CD4-positive, CD25-positive, alpha-beta regulatory T cell (primary cell): Measurements from ENCODE around the gene SGF29. TPM values are rescaled to one million over a fixed set of nuclear protein-coding genes. Genes with fewer than 3 reads are reported as not detected.
"Not testable (repeated sequence)": the region's sequence is repeated elsewhere in the genome, so short reads cannot be mapped to it uniquely, and the experiment has no call there.

ENCODE experiments used
- ATAC-seq, 2 donors: fragments of 150-1000 bp; cut with Tn5 transposase; one replicate each; pipeline ENCODE4 v1.10.0; 2021; ENCODE audit warnings: low read depth in 2 of 2, moderate number of reproducible peaks in 2 of 2, moderate library complexity in 1 of 2
- DNase-seq, 3 donors: peaks; one replicate each; pipeline versions ENCODE4 v3.0.0 to v3.0.0-alpha.2; 2012 to 2022; ENCODE audit warnings: mixed read lengths in 1 of 3
- H3K27ac ChIP-seq: one replicate; pipeline ENCODE4 v1.7.0; 2013; ENCODE audit warnings: mild to moderate bottlenecking, low read length; ENCODE audit not compliant: insufficient read depth, poor library complexity, severe bottlenecking
- H3K27me3 ChIP-seq: one replicate; pipeline ENCODE4 v1.7.0; 2013; ENCODE audit warnings: low read length; ENCODE audit not compliant: control insufficient read depth, insufficient read depth
- H3K36me3 ChIP-seq: one replicate; pipeline ENCODE4 v1.7.0; 2013; ENCODE audit warnings: mild to moderate bottlenecking, low read length, moderate library complexity; ENCODE audit not compliant: control insufficient read depth, insufficient read depth
- H3K4me1 ChIP-seq: 2 replicates; pipeline ENCODE4 v1.7.0; 2013; ENCODE audit warnings: mild to moderate bottlenecking, low read length; ENCODE audit not compliant: insufficient read depth, control insufficient read depth, poor library complexity, severe bottlenecking
- H3K4me3 ChIP-seq: one replicate; pipeline ENCODE4 v1.7.0; 2013; ENCODE audit warnings: low read depth, mild to moderate bottlenecking, low read length, moderate library complexity
- H3K9me3 ChIP-seq, 2 experiments: 1 replicate in 1 of 2; 2 replicates in 1 of 2; pipeline ENCODE4 v1.7.0; 2013; ENCODE audit warnings: low read length in 2 of 2, mild to moderate bottlenecking in 1 of 2, moderate library complexity in 1 of 2; ENCODE audit not compliant: control insufficient read depth in 2 of 2
- H3K27ac Mint-ChIP-seq, 3 donors: one replicate each; pipeline ENCODE4 v1.8.0; 2020 to 2022; ENCODE audit warnings: mild to moderate bottlenecking in 3 of 3, mixed read lengths in 3 of 3, moderate library complexity in 2 of 3
- H3K27me3 Mint-ChIP-seq: one replicate; pipeline ENCODE4 v1.8.0; 2022; ENCODE audit warnings: mild to moderate bottlenecking, mixed read lengths
- H3K36me3 Mint-ChIP-seq: one replicate; pipeline ENCODE4 v1.8.0; 2020; ENCODE audit warnings: mixed read lengths
- H3K4me1 Mint-ChIP-seq, 4 donors: one replicate each; pipeline ENCODE4 v1.8.0; 2020 to 2022; ENCODE audit warnings: mixed read lengths in 4 of 4, mild to moderate bottlenecking in 1 of 4
- H3K4me3 Mint-ChIP-seq, 4 donors: one replicate each; pipeline ENCODE4 v1.8.0; 2020 to 2022; ENCODE audit warnings: mild to moderate bottlenecking in 4 of 4, mixed read lengths in 4 of 4, moderate library complexity in 3 of 4
- H3K9me3 Mint-ChIP-seq, 7 donors: one replicate each; pipeline ENCODE4 v1.8.0; 2020 to 2022; ENCODE audit warnings: mixed read lengths in 7 of 7, mild to moderate bottlenecking in 3 of 7, moderate library complexity in 2 of 7
- polyA plus RNA-seq, 4 donors: library from polyadenylated mRNA; unstranded; fragments of 300-500 nt; fragmentation: Illumina TruSeq; gene quantifications; one replicate each; pipeline ENCODE4 v1.2.3, GENCODE V29; 2021
- total RNA-seq: library from RNA; stranded (reverse); gene quantifications from one replicate; pipeline ENCODE4 v1.2.3, GENCODE V29; 2022

Gene SGF29
- total and polyA plus RNA-seq, 5 donors from 2014 or later = 43.4 to 97.5 (median 65.5) TPM

DNA sequence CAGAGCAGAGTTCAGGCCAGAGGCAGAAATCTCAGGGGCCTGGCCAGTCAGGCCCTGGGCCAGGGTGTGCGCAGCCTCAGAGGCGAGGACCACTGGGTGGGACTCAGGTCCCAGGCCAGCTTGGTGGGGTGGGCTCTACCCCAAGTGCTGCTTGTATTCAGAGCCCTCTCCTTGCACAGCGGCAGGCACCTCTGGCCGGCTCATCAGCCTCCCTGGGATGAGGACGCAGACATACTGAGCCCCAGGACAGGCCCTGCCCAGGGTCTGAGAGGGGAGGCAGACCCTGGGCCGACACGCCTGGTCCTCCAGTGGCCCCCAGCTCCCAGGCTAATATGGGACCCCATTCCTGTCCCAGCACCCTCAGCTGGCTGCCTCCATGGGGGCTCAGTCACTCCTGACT lies 39.5 kb upstream of the SGF29 start:
- Mint-ChIP-seq H3K36me3 (no peaks in the 10 kb centered on the region), H3K4me1 (peaks cover 0 to 13% (median 3%) of the 10 kb centered on the region in 4 donors), H3K27me3 (peaks cover 9% of the 10 kb centered on the region), H3K9me3 (no peaks in the 10 kb centered on the region), H3K27ac (no peak overlapping the region), H3K4me3 (no peak overlapping the region)
- H3K4me1 ChIP-seq = no peaks in the 10 kb centered on the region
- H3K4me3 ChIP-seq = no peak overlapping the region
- H3K9me3 ChIP-seq = no peaks in the 10 kb centered on the region
- no peak overlapping the region for H3K27ac ChIP-seq
- no peak for DNase-seq
- no peaks in the 10 kb centered on the region for H3K27me3 ChIP-seq
- no peak for ATAC-seq
- no peaks in the 10 kb centered on the region for H3K36me3 ChIP-seq

DNA sequence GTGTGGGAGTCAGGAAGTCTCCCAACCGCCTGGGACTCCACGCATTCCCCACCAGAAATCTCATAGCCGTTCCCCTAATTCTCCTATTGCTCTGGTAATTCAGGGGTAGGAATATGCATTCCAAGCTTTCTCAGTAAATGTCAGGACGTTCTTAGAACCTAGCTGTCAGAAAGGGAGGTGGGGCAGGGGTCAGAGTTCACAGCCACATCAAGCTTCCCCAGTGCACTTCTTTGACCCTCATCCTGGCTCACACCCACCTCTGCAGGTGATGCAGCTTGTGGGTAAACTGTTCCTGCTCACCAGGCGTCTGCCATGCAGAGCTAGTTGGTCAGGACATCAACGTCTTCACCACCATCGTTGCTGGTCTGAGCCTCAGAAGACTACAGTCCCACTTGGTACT lies 33.0 kb upstream of the SGF29 start:
- no peaks in the 10 kb centered on the region for H3K9me3 Mint-ChIP-seq
- no peak for ATAC-seq
- H3K36me3 Mint-ChIP-seq = no peaks in the 10 kb centered on the region
- no peaks in the 10 kb centered on the region for H3K9me3 ChIP-seq
- DNase-seq = no peak
- no peak overlapping the region for H3K4me3 ChIP-seq
- H3K36me3 ChIP-seq = no peaks in the 10 kb centered on the region
- no peak overlapping the region for H3K27ac Mint-ChIP-seq
- H3K4me3 Mint-ChIP-seq = no peak overlapping the region
- H3K27ac ChIP-seq = no peak overlapping the region
- peaks cover 0 to 11% (median 3%) of the 10 kb centered on the region in 4 donors for H3K4me1 Mint-ChIP-seq
- H3K4me1 ChIP-seq = no peaks in the 10 kb centered on the region
- no peaks in the 10 kb centered on the region for H3K27me3 ChIP-seq
- peaks cover 5% of the 10 kb centered on the region for H3K27me3 Mint-ChIP-seq

DNA sequence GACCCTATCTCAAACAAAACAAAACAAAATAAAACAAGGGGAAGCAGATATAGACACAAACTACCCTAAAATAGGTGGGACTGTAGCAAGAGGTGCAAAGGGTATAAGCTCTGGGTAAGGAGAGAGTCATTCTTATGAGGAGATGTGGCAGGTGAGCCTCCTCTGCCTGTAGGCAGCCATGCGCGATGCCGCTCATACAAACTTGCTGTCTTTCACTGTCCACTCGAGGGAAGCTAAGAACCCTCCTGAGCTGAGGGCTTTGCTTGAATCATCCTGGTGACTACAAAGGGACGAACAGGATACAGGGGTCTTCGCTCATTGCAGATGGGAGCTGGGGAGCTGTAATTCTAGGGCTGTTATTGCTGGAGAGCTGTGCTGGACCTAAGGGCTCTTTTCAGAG lies 32.3 kb upstream of the SGF29 start:
- H3K4me1 Mint-ChIP-seq = peaks cover 0 to 14% (median 3%) of the 10 kb centered on the region in 4 donors
- Histone ChIP-seq H3K9me3 (no peaks in the 10 kb centered on the region), H3K27me3 (no peaks in the 10 kb centered on the region), H3K27ac (no peak overlapping the region), H3K36me3 (no peaks in the 10 kb centered on the region), H3K4me1 (no peaks in the 10 kb centered on the region), H3K4me3 (no peak overlapping the region)
- no peak overlapping the region for H3K27ac Mint-ChIP-seq
- DNase-seq (no peak), ATAC-seq (no peak)
- H3K4me3 Mint-ChIP-seq = no peak overlapping the region
- peaks cover 5% of the 10 kb centered on the region for H3K27me3 Mint-ChIP-seq
- no peaks in the 10 kb centered on the region for H3K9me3 Mint-ChIP-seq
- H3K36me3 Mint-ChIP-seq = no peaks in the 10 kb centered on the region

DNA sequence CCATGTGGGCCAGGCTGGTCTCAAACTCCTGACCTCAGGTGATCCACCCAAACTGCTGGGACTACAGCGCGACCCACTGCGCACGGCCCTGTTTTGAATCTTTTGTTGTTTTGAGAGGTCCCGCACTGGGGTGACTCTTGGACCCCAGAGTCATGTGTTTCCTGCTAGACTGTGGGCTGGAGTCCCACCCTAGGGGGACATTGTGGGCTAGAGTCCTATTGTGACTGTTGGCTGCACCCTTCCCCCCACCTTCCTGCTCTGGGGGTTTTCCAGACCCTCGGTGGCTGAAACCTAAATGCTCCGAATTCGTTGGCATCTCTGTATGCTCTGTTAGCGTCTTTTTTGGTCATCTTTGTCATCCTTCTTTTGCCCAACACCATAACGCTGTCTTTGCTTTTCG lies 30.9 kb upstream of the SGF29 start:
- no peaks in the 10 kb centered on the region for H3K36me3 ChIP-seq
- no peak overlapping the region for H3K4me3 ChIP-seq
- Mint-ChIP-seq H3K27me3 (peaks cover 4% of the 10 kb centered on the region), H3K9me3 (no peaks in the 10 kb centered on the region), H3K36me3 (no peaks in the 10 kb centered on the region), H3K27ac (no peak overlapping the region), H3K4me3 (no peak overlapping the region), H3K4me1 (peaks cover 0 to 14% (median 3%) of the 10 kb centered on the region in 4 donors)
- DNase-seq (no peak), ATAC-seq (no peak)
- no peak overlapping the region for H3K27ac ChIP-seq
- no peaks in the 10 kb centered on the region for H3K9me3 ChIP-seq
- no peaks in the 10 kb centered on the region for H3K27me3 ChIP-seq
- no peaks in the 10 kb centered on the region for H3K4me1 ChIP-seq

DNA sequence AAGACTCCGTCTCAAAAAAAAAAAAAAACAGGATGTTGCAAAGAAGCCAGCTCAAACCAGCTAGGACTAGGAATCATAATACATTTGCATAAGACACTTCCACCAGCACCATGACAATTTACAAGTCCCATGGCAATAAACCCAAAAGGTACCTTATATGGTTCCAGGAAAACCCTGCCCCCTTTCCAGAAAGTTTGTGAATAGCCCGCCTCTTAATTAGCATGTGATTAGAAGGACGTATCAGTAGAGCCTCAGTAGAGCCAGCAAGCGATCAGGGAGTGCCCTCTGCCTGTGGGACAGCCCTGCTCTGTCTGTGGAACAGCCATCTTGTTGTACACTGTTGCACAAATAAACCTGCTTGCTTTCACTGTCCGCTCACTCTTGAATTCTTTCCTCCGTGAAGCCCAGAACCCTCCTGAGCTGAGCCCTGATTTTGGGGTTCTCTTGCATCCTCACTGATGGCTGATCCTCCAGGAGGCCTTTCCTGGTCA lies 29.0 kb upstream of the SGF29 start:
- H3K9me3 Mint-ChIP-seq = no peaks in the 10 kb centered on the region
- H3K4me1 ChIP-seq = no peaks in the 10 kb centered on the region
- no peak overlapping the region for H3K4me3 Mint-ChIP-seq
- no peaks in the 10 kb centered on the region for H3K27me3 ChIP-seq
- ATAC-seq = peak in 1 of 2 donors; percentile 28
- H3K27ac Mint-ChIP-seq = no peak overlapping the region
- H3K4me3 ChIP-seq = no peak overlapping the region
- H3K4me1 Mint-ChIP-seq = peaks cover 0 to 14% (median 3%) of the 10 kb centered on the region in 4 donors
- H3K36me3 Mint-ChIP-seq = no peaks in the 10 kb centered on the region
- peaks cover 4% of the 10 kb centered on the region for H3K27me3 Mint-ChIP-seq
- no peak overlapping the region for H3K27ac ChIP-seq
- no peaks in the 10 kb centered on the region for H3K36me3 ChIP-seq
- no peaks in the 10 kb centered on the region for H3K9me3 ChIP-seq
- peak in 1 of 3 donors; percentile 38 for DNase-seq

DNA sequence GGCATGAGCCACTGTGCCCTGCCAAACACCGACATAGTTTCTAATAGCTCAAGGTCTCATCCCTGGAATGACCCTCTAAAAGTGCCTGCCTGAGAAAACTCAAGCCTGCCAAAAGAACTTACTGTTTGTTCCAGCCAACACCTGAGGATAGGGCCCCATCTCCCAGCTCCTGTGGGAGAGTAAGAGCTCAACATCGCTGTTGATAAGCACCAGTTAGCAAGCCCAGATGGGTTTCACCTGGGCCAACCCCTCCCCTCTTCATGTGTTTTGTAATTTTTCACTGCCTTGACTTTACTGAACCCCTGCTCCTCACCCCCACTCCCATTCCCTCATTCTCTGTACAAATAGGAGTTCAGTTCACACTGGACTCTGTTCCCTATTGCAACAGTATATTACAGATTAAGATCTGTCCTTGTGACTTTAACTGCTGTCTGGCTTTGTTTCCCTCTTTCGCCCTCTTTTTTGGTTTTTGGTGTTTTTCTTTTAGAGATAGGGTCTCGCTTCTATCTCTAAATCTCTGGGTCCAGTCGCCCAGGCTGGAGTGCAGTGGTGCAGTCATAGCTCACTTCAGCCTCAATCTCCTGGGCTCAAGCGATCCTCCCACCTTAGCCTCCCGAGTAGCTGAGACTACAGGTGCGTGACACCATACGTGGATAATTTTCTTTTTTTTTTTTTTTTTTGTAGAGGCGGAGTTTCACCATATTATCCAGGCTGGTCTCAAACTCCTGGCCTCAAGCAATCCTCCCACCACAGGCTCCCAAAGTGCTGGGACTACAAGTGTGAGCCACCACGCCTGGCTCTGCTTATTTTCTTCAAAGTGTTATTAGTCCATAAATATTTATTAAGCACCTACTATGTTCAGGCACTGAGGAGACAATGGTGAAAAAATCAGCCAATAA lies 27.3 kb upstream of the SGF29 start:
- no peaks in the 10 kb centered on the region for H3K36me3 Mint-ChIP-seq
- no peak overlapping the region for H3K27ac ChIP-seq
- peak overlapping the region in 1 of 3 donors; percentile 40 for H3K27ac Mint-ChIP-seq
- no peaks in the 10 kb centered on the region for H3K27me3 ChIP-seq
- no peaks in the 10 kb centered on the region for H3K4me1 ChIP-seq
- H3K9me3 Mint-ChIP-seq = no peaks in the 10 kb centered on the region
- H3K27me3 Mint-ChIP-seq = peaks cover 4% of the 10 kb centered on the region
- H3K4me3 Mint-ChIP-seq = no peak overlapping the region
- H3K9me3 ChIP-seq = no peaks in the 10 kb centered on the region
- peaks cover 0 to 11% (median 3%) of the 10 kb centered on the region in 4 donors for H3K4me1 Mint-ChIP-seq
- no peak overlapping the region for H3K4me3 ChIP-seq
- H3K36me3 ChIP-seq = no peaks in the 10 kb centered on the region
- DNase-seq = no peak
- ATAC-seq = no peak

DNA sequence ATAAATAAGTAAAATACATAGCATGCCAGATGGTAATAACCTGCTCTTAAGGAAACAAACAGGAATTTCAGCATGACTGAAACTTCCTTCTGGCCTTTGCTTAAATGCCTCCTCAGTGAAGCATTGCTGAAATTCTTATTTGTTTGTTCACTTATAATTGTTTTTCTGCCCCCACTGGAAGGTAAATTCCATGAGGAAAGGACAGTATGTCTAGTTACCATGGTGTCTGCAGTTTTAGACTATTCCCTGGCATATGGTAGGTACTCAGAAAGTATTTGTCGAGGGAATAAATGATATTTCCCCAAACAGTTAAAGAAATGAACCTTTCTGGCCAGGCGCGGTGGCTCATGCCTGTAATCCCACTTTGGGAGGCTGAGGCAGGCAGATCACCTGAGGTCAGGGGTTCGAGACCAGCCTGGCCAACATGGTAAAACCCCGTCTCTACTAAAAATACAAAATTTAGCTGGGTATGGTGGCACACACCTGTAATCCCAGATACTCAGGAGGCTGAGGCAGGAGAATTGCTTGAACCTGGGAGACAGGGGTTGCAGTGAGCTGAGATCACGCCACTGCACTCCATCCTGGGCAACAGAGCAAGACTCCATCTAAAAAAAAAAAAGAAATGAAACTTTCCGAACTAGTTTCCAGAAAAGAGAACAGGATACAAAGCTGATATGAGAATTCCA lies 26.5 kb upstream of the SGF29 start:
- not testable (repeated sequence) for H3K36me3 ChIP-seq, H3K4me3 ChIP-seq, ATAC-seq, H3K36me3 Mint-ChIP-seq, H3K4me3 Mint-ChIP-seq, H3K27ac Mint-ChIP-seq, DNase-seq, H3K9me3 ChIP-seq, H3K4me1 ChIP-seq, H3K27ac ChIP-seq, H3K27me3 Mint-ChIP-seq, H3K9me3 Mint-ChIP-seq, H3K27me3 ChIP-seq
- H3K4me1 Mint-ChIP-seq = peaks cover 0 to 18% (median 5%) of the 10 kb centered on the region in 4 donors
